Motor neuron (in vitro differentiated cells): Measurements from ENCODE around the gene BOC. TPM values are rescaled to one million over a fixed set of nuclear protein-coding genes. Genes with fewer than 3 reads are reported as not detected.

ENCODE experiments used
- ATAC-seq, 8 experiments: fragments of 200-7000 bp; cut with Tn5 transposase; replicated peaks in 6 of 8; 2 replicates each; pipeline ENCODE4 v1.8.0; 2021; ENCODE audit warnings: mild to moderate bottlenecking in 8 of 8, moderate library complexity in 8 of 8
- H3K27ac ChIP-seq, 2 donors: fragments of 250-450 bp; sonication (Bioruptor Pico); 2 replicates each; pipeline ENCODE4 v1.9.0; 2021; ENCODE audit warnings: antibody characterized with exemption in 2 of 2, mild to moderate bottlenecking in 2 of 2, moderate library complexity in 1 of 2
- H3K4me1 ChIP-seq, 2 donors: fragments of 250-450 bp; sonication (Bioruptor Pico); replicated peaks in 1 of 2; 2 replicates each; pipeline ENCODE4 v1.6.1; 2021; ENCODE audit warnings: antibody characterized with exemption in 2 of 2, mild to moderate bottlenecking in 2 of 2, moderate library complexity in 1 of 2
- H3K4me3 ChIP-seq, 5 donors: fragments of 250-450 bp; sonication (Bioruptor Pico); 2 replicates each; pipeline ENCODE4 v1.9.0; 2021; ENCODE audit warnings: antibody characterized with exemption in 5 of 5, mild to moderate bottlenecking in 5 of 5, moderate library complexity in 4 of 5
- WGBS, 10 experiments: fragments of 450-650 bp; shearing (Covaris generic); methylation state at CpG; one replicate each; pipeline ENCODE4 v1.0.0; 2022; 5-methylcytosine and 5-hydroxymethylcytosine counted together
- in situ Hi-C, 9 experiments: fragments of 400-800 bp; cut with MboI; loops; one replicate each; pipeline ENCODE4 v1.15.0; 2021; ENCODE audit warnings: low sequenced_read_pairs in 9 of 9, low pct_unique_long_range_greater_than_20kb in 2 of 9; ENCODE audit not compliant: unreplicated experiment in 9 of 9
- total RNA-seq, 8 experiments: library from RNA; unstranded; fragments of 300-600 nt; gene quantifications; 2 replicates each; pipeline versions ENCODE4 v1.2.3 to v1.2.4, GENCODE V29; 2022

Gene BOC
- total RNA-seq, 8 experiments from 2014 or later = 3.5 to 36.1 (median 12.2) TPM

- Histone ChIP-seq H3K27ac (no peak overlapping the region), H3K4me1 (peaks cover 16 to 25% of the 10 kb centered on the region in 2 donors), H3K4me3 (no peak overlapping the region)
- 75 to 100% (median 86%) methylated on average over 1 of the region's 1 CpG; no CpG with 5 or more reads in 5 of the 10 experiments for WGBS, 10 experiments
- ATAC-seq = peak in 6 of 8 experiments; percentile 26 to 95 (median 55)
- in situ Hi-C loops = loop anchor here in 1 of 9 experiments (25.0 kb wide), 1 partner anchor 124 kb away; no protein-coding TSS in a partner anchor
These were observed 50.4 kb downstream of the BOC start for GRCh38 chr3:113261626-113262303.

- 50 to 100% (median 83%) methylated on average over 1 to 2 of the region's 2 CpGs; no CpG with 5 or more reads in 5 of the 10 experiments for WGBS, 10 experiments
- Histone ChIP-seq H3K4me1 (peaks cover 16 to 25% of the 10 kb centered on the region in 2 donors), H3K27ac (no peak overlapping the region), H3K4me3 (no peak overlapping the region)
- in situ Hi-C loops = loop anchor here in 1 of 9 experiments (25.0 kb wide), 1 partner anchor 125 kb away; no protein-coding TSS in a partner anchor
- ATAC-seq = no peak
These were observed 50.9 kb downstream of the BOC start for GRCh38 chr3:113262304-113262665.

GRCh38 chr3:113263020-113263419 lies 51.7 kb downstream of the BOC start:
- whole genome bisulfite sequencing, 10 experiments = 90% methylated on average over 2 of the region's 2 CpGs; no CpG with 5 or more reads in 8 of the 10 experiments
- in situ Hi-C loops = loop anchor here in 1 of 9 experiments (25.0 kb wide), 1 partner anchor 126 kb away; no protein-coding TSS in a partner anchor
- Histone ChIP-seq H3K27ac (no peak overlapping the region), H3K4me3 (no peak overlapping the region), H3K4me1 (peaks cover 16 to 25% of the 10 kb centered on the region in 2 donors)
- ATAC-seq = no peak

- Histone ChIP-seq H3K4me3 (no peak overlapping the region), H3K27ac (no peak overlapping the region), H3K4me1 (peaks cover 16 to 25% of the 10 kb centered on the region in 2 donors)
- in situ Hi-C loops = loop anchor here in 1 of 9 experiments (25.0 kb wide), 1 partner anchor 126 kb away; no protein-coding TSS in a partner anchor
- ATAC-seq = peak in 5 of 8 experiments; percentile 16 to 82 (median 80)
- 60 to 100% (median 84%) methylated on average over 1 to 3 of the region's 3 CpGs; no CpG with 5 or more reads in 4 of the 10 experiments for WGBS, 10 experiments
These were observed 52.4 kb downstream of the BOC start for GRCh38 chr3:113263778-113264177.

- 17 to 100% (median 33%) methylated on average over 1 to 5 of the region's 10 CpGs; no CpG with 5 or more reads in 3 of the 10 experiments for WGBS, 10 experiments
- peak overlapping the region in 1 of 2 donors; percentile 32 for H3K27ac ChIP-seq
- peaks cover 16 to 25% of the 10 kb centered on the region in 2 donors for H3K4me1 ChIP-seq
- peak in 6 of 8 experiments; percentile 16 to 78 (median 66) for ATAC-seq
- H3K4me3 ChIP-seq = no peak overlapping the region
- in situ Hi-C loops = loop anchor here in 1 of 9 experiments (25.0 kb wide), 1 partner anchor 127 kb away; no protein-coding TSS in a partner anchor
These were observed 53.1 kb downstream of the BOC start for GRCh38 chr3:113264283-113265131.

GRCh38 chr3:113265231-113265630 lies 53.9 kb downstream of the BOC start:
- in situ Hi-C loops = loop anchor here in 1 of 9 experiments (25.0 kb wide), 1 partner anchor 128 kb away; no protein-coding TSS in a partner anchor
- WGBS, 10 experiments = 18 to 100% (median 83%) methylated on average over 1 to 5 of the region's 5 CpGs; no CpG with 5 or more reads in 3 of the 10 experiments
- ATAC-seq = peak in 1 of 8 experiments; percentile 45
- Histone ChIP-seq H3K4me1 (peaks cover 21 to 30% of the 10 kb centered on the region in 2 donors), H3K4me3 (no peak overlapping the region), H3K27ac (no peak overlapping the region)

- Histone ChIP-seq H3K4me3 (no peak overlapping the region), H3K27ac (no peak overlapping the region), H3K4me1 (peaks cover 22 to 30% of the 10 kb centered on the region in 2 donors)
- WGBS, 10 experiments = 20 to 100% (median 99%) methylated on average over 1 to 4 of the region's 5 CpGs; no CpG with 5 or more reads in 2 of the 10 experiments
- in situ Hi-C loops = loop anchor here in 1 of 9 experiments (25.0 kb wide), 1 partner anchor 129 kb away; no protein-coding TSS in a partner anchor
- no peak for ATAC-seq
These were observed 55.4 kb downstream of the BOC start for GRCh38 chr3:113266738-113267137.

- Histone ChIP-seq H3K27ac (no peak overlapping the region), H3K4me3 (no peak overlapping the region), H3K4me1 (peaks cover 22 to 30% of the 10 kb centered on the region in 2 donors)
- in situ Hi-C loops = loop anchor here in 1 of 9 experiments (25.0 kb wide), 1 partner anchor 131 kb away; no protein-coding TSS in a partner anchor
- no peak for ATAC-seq
- 65 to 100% (median 93%) methylated on average over 1 to 5 of the region's 5 CpGs; no CpG with 5 or more reads in 6 of the 10 experiments for WGBS, 10 experiments
These were observed 57.0 kb downstream of the BOC start for GRCh38 chr3:113268311-113268710.

GRCh38 chr3:113268942-113269341 lies 57.6 kb downstream of the BOC start:
- in situ Hi-C loops = loop anchor here in 1 of 9 experiments (25.0 kb wide), 1 partner anchor 132 kb away; no protein-coding TSS in a partner anchor
- ATAC-seq = peak in 2 of 8 experiments; percentile 14 to 54
- Histone ChIP-seq H3K4me3 (no peak overlapping the region), H3K4me1 (peaks cover 19 to 24% of the 10 kb centered on the region in 2 donors), H3K27ac (no peak overlapping the region)
- WGBS, 10 experiments = 17 to 80% (median 80%) methylated on average over 1 to 2 of the region's 2 CpGs; no CpG with 5 or more reads in 5 of the 10 experiments

GRCh38 chr3:113269661-113270060 lies 58.3 kb downstream of the BOC start:
- 67 to 100% (median 83%) methylated on average over 1 to 2 of the region's 3 CpGs; no CpG with 5 or more reads in 5 of the 10 experiments for WGBS, 10 experiments
- H3K4me1 ChIP-seq = peaks cover 15 to 17% of the 10 kb centered on the region in 2 donors
- ATAC-seq = peak in 1 of 8 experiments; percentile 38
- peak overlapping the region in 1 of 2 donors; percentile 22 for H3K27ac ChIP-seq
- in situ Hi-C loops = loop anchor here in 1 of 9 experiments (25.0 kb wide), 1 partner anchor 132 kb away; no protein-coding TSS in a partner anchor
- H3K4me3 ChIP-seq = no peak overlapping the region

- in situ Hi-C loops = loop anchor here in 1 of 9 experiments (25.0 kb wide), 1 partner anchor 133 kb away; no protein-coding TSS in a partner anchor
- Histone ChIP-seq H3K27ac (peak overlapping the region in 1 of 2 donors; percentile 22), H3K4me1 (peaks cover 15 to 17% of the 10 kb centered on the region in 2 donors), H3K4me3 (no peak overlapping the region)
- 40 to 100% (median 68%) methylated on average over 1 to 2 of the region's 2 CpGs; no CpG with 5 or more reads in 6 of the 10 experiments for WGBS, 10 experiments
- ATAC-seq = peak; percentile 22 to 91 (median 78)
These were observed 58.7 kb downstream of the BOC start for GRCh38 chr3:113270068-113270467.

GRCh38 chr3:113270786-113271185 lies 59.4 kb downstream of the BOC start:
- WGBS, 10 experiments = 80 to 100% (median 100%) methylated on average over 1 to 3 of the region's 9 CpGs; no CpG with 5 or more reads in 3 of the 10 experiments
- Histone ChIP-seq H3K27ac (no peak overlapping the region), H3K4me1 (peaks cover 17 to 19% of the 10 kb centered on the region in 2 donors), H3K4me3 (no peak overlapping the region)
- in situ Hi-C loops = loop anchor here in 1 of 9 experiments (25.0 kb wide), 1 partner anchor 133 kb away; no protein-coding TSS in a partner anchor
- ATAC-seq = no peak
